SK-N-SH (cell line): ENCODE measurements around the gene NAPEPLD.

Experiments used
- EP300 ChIP-seq, 2 experiments: IDR thresholded peaks; 2 replicates each; pipeline versions ENCODE4 v1.4.0 to v1.6.1; 2012; ENCODE audit warnings: borderline replicate concordance in 1 of 2, low read depth in 1 of 2, low read length in 1 of 2
- JUND ChIP-seq: IDR thresholded peaks from 2 replicates; pipeline ENCODE4 v1.4.0; 2012
- NRF1 ChIP-seq: IDR thresholded peaks from 2 replicates; pipeline ENCODE4 v1.6.1; 2012; ENCODE audit warnings: low read depth, mild to moderate bottlenecking, low read length
- POLR2AphosphoS5 ChIP-seq: IDR thresholded peaks from 2 replicates; pipeline ENCODE4 v1.6.1; 2012; ENCODE audit warnings: low read depth, low read length
- SIN3A ChIP-seq: IDR thresholded peaks from 2 replicates; pipeline ENCODE4 v1.6.1; 2012; ENCODE audit warnings: low read depth, mild to moderate bottlenecking, low read length, moderate library complexity, borderline replicate concordance
- SMC3 ChIP-seq: IDR thresholded peaks from 2 replicates; pipeline ENCODE4 v1.6.1; 2012; ENCODE audit warnings: low read depth, low read length, improper control_type of control experiment
- TEAD4 ChIP-seq: IDR thresholded peaks from 2 replicates; pipeline ENCODE4 v1.4.0; 2012; ENCODE audit warnings: mild to moderate bottlenecking, borderline replicate concordance; ENCODE audit not compliant: insufficient read depth
- TF ChIP-seq, protein P1 (sequence below): fragments of 200-600 bp; sonication (generic); IDR thresholded peaks from 2 replicates; pipeline ENCODE4 v1.6.1; 2017; ENCODE audit warnings: antibody characterized with exemption, mild to moderate bottlenecking, moderate library complexity

DNA sequence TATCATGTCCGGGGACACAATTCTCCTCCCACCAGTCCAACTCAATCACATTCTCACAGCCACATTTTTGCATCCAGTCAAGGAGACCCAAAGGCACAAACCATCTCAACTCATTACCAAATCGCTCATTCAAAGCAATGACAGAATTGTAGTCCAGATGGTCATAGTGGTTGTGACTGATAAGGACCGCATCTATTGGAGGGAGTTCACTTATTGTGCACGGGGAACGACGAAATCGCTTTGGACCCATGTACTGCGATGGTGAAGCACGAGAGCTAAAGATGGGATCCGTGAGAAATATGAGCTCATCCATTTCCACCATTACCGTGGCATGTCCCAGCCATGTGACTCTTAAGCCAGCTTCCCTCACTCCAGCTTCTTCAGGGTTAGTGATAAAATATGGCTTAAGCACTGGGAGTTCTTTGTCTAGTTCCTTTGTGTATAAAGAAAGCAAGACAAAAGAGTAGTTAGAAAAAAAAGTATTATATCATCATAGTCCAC lies 29.1 kb downstream of the NAPEPLD start:
- TF ChIP-seq, protein P1, sequence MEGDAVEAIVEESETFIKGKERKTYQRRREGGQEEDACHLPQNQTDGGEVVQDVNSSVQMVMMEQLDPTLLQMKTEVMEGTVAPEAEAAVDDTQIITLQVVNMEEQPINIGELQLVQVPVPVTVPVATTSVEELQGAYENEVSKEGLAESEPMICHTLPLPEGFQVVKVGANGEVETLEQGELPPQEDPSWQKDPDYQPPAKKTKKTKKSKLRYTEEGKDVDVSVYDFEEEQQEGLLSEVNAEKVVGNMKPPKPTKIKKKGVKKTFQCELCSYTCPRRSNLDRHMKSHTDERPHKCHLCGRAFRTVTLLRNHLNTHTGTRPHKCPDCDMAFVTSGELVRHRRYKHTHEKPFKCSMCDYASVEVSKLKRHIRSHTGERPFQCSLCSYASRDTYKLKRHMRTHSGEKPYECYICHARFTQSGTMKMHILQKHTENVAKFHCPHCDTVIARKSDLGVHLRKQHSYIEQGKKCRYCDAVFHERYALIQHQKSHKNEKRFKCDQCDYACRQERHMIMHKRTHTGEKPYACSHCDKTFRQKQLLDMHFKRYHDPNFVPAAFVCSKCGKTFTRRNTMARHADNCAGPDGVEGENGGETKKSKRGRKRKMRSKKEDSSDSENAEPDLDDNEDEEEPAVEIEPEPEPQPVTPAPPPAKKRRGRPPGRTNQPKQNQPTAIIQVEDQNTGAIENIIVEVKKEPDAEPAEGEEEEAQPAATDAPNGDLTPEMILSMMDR: no peak
- TF ChIP-seq JUND (no peak), SMC3 (no peak), POLR2AphosphoS5 (no peak), NRF1 (no peak), SIN3A (no peak), TEAD4 (no peak), EP300 (IDR thresholded peaks at IDR 0.05; ENCODE audit: borderline replicate concordance in 1 of 2, low read depth in 1 of 2, low read length in 1 of 2) (no peak)
